Measurements from ENCODE around the gene CCDC117.

- TF ChIP-seq CTCF (IDR thresholded peaks at IDR 0.05) (no peak), POLR2A (IDR thresholded peaks at IDR 0.05; ENCODE audit: low read depth) (no peak), POLR2AphosphoS5 (IDR thresholded peaks at IDR 0.05) (no peak), EP300 (IDR thresholded peaks at IDR 0.05) (no peak)
Measured at GRCh38 chr22:28820885-28821284, 48.4 kb downstream of the CCDC117 start.
